Left renal cortex interstitium (tissue), 4 donors: ENCODE data around the gene DCLRE1A. TPM values are rescaled to one million over a fixed set of nuclear protein-coding genes. Genes with fewer than 3 reads are reported as not detected.

Experiments used
- DNase-seq, 4 donors: peaks; one replicate each; pipeline ENCODE4 v3.0.0-alpha.2; 2013; ENCODE audit warnings: low read depth in 4 of 4, low spot score in 2 of 4, missing footprints in 1 of 4
- polyA plus RNA-seq, 4 donors: library from polyadenylated mRNA; unstranded; fragments of 120-200 nt; gene quantifications; one replicate each; pipeline ENCODE4 v1.2.1, GENCODE V29; 2013; ENCODE audit not compliant: insufficient read length in 4 of 4

DCLRE1A gene
- 10 to 100 TPM; 12.5 to 15.8 (median 14.1) TPM for polyA plus RNA-seq

- DNase-seq = peak; percentile 80 to 97 (median 84)
Measured at GRCh38 chr10:113854013-113854760, at the start of gene DCLRE1A, which contains the start of gene NHLRC2. Gene DCLRE1A (minus strand): TSS chr10:113854082. CDS start chr10:113853182, 900 bp downstream. Gene NHLRC2 (plus strand): TSS chr10:113854661. CDS start chr10:113854873, 212 bp downstream.

DNA sequence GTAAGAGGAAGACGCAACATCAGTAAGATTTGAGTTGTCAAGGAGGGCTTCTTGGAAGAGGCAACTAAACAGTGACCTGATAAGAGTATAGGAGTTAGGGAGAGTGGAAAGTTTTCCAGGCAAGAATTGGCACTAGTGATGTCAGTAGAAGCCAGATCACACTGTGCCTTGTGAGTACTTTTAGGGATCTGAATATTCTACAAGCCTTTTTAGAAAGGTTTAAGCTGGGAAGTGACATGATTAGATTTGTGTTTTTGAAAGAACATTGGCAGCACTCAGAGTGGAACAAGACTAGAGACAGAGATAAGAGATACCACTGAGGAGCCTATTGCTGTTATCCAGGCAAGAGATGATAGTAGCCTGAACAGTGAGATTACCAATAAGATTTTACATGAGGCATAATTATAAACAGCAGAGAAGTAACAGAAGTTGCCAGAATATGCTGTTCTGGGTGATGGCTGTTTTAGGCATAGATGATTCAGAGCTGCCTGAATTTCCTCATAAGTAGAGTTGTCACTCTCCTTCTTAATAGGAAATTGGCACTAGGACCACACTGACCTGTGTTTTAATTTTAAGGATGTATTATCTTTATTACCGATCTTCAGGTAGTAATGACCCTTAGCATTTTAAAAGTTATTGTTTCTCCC is 46.2 kb upstream of the DCLRE1A start:
- DNase-seq = no peak

DNA sequence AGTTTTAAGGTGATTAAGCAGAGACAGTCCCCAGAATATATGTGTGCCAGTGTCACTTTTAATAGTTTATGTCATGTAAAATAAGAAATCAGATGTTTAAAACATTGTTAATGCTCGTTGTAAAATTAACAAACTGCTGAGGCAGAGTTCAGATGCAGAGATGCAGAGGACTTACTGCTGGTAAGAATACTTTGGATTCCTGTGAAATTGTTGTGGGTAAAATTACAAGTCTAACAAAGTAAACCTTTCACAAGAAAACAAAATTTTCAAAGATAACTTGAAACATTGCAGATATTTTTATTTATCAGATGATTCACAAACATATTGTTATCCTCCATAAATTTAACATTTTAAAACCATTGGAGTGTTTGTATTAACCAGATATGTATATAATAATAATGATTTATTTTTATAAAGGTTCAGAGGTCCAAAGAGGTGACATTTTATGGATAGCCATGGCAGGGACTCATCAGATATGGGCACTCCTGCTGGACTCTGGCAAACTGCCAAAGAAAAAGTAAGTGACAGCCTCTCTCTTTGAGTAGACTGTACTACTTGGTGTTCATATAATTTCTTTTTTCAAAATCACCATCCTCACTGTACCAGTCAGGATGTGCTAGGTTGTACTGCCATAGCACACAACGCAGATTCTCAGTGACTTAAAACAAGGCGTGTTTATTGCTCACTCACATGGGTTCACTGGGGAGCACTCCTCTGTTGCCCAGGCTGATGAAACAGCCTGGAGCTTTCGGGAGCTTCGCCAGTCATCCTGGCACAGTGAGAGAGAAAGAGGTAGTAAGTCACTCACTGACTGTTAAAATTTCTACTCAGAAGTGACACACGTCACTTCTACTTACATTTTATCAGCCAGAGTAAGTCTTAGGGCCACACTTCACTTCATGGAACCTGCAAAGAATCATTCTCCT is 44.1 kb upstream of the DCLRE1A start:
- DNase-seq = no peak

GRCh38 chr10:113895018-113895417 is 41.1 kb upstream of the DCLRE1A start:
- no peak for DNase-seq

DNA sequence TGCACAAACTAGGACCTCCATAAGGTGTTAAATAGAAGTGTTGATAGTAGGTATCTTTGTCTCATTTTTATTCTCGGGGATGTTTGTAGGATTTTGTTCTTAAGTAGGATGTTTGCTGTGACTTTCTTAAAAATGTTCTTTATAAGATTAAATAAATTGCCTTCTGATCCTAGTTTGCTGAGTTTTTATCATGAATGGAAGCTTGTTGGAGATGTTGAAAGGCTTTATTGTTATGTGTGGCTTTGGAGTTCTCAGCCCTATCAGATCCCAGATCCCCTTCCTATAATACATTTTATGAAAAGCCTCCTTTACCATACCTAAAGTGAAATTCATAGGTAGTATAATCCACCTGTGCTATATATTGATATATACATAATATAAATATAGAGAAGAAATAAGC is 40.7 kb upstream of the DCLRE1A start:
- DNase-seq = no peak

DNA sequence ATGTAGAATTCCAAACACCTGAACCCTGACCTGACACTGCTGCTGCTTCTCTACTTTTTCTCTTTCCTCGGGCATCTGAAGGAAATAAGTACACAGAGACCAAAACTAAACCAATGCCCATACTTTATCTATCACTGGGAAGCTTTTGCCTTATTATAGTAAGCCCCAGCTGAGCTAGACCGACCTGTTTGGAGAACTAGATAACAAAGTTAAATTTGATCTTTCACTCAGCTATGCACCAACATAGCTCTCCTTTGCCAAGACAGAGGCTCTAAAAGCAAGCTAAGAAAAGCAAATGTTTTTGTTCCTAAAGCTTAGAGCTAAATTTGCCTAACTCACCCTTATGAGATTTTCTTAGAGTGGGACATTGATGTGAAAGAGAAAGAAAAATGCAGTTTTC is 39.7 kb upstream of the DCLRE1A start:
- DNase-seq = no peak

DNA sequence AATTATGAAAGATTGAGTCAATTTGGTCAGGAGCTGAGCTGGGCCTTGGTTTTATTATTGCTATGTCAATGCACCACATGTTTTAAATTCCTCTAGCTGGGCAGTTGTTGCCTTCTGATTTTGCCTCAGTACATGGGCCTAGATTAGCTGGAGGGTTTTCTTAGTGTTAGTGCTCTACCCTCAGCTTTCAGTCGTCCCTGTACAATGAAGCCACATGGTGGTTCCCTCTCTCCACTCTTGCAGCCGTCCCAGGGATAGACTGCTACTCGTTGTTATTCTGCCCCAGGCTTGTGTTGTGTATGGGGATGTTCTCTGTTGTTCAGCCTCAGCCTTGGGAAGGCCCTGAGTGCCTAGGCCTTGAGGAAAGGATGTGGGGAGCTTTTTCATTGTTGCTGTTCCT is 37.6 kb upstream of the DCLRE1A start:
- DNase-seq = no peak

GRCh38 chr10:113890769-113891168 is 36.9 kb upstream of the DCLRE1A start:
- no peak for DNase-seq

- DNase-seq = no peak
Measured at GRCh38 chr10:113889911-113890310, 36.0 kb upstream of the DCLRE1A start.

DNA sequence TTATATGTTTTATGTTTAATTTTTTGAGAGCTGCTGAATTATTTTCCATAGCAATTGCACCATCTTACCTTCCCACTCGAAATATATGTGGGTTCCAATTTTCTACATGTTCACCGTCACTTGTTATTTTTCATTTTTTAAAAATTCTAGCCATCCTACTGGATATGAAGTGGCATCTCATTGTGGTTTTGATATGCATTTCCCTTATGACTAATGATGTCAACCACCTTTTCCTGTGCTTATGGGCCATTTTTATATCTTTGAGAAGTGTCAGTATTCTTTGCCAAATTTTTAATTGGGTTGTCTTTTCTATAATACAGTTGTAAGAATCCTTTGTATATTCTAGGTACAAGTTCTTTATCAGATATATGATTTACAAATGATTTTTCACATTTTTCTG is 28.4 kb upstream of the DCLRE1A start:
- no peak for DNase-seq

- DNase-seq = no peak
Measured at GRCh38 chr10:113880236-113880635, 26.4 kb upstream of the DCLRE1A start.

DNA sequence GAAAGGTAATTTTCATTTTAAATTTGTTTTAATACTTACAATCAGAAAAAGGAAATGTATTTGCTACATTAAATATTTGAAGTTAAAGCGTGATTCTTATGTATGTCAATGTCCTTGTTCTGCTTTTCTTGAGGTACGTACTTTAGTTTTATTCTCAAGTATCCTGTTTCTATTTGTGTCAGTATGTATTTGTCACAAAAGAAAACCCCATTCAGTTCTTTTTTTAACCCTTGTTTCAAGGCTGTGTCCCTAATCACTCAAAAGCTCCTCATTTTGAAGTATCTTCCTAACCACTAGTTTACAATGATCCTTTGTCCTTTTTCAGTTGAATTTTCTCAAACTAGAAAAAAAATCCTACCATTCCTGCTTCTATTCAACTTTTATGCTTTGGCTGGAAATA is 25.8 kb upstream of the DCLRE1A start:
- no peak for DNase-seq

DNA sequence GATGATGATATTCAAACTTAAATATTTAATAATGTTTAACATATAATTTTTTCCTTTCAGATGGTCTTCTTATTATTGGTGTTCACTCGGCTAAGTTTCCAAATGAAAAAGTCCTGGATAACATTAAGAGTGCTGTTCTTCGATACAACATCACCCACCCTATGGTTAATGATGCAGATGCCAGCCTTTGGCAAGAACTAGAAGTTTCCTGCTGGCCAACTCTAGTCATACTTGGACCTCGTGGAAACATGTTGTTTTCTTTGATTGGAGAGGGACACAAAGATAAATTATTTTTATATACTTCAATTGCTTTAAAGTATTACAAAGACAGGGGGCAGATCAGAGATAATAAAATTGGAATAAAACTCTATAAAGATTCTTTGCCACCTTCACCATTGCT is 22.6 kb upstream of the DCLRE1A start:
- DNase-seq = no peak

DNA sequence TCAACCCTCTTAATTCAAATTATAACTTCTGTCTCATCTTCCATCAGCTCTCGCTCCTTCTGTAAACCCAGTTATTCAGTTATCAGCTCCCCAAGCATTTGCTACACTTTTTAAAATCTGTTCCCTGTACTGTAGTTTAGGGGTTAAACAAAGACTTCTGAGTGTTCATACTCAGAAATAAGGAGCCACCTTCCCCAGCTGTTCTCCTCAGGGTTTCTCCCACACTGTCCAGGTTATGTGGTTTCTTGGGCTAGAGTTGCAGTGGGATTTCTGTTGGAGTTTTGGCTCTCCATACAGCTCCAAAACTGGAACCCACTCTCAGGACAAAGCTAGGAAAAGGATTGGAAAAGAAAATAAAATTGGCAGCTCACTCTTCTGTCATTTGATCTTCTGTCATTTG is 21.3 kb upstream of the DCLRE1A start:
- no peak for DNase-seq

DNA sequence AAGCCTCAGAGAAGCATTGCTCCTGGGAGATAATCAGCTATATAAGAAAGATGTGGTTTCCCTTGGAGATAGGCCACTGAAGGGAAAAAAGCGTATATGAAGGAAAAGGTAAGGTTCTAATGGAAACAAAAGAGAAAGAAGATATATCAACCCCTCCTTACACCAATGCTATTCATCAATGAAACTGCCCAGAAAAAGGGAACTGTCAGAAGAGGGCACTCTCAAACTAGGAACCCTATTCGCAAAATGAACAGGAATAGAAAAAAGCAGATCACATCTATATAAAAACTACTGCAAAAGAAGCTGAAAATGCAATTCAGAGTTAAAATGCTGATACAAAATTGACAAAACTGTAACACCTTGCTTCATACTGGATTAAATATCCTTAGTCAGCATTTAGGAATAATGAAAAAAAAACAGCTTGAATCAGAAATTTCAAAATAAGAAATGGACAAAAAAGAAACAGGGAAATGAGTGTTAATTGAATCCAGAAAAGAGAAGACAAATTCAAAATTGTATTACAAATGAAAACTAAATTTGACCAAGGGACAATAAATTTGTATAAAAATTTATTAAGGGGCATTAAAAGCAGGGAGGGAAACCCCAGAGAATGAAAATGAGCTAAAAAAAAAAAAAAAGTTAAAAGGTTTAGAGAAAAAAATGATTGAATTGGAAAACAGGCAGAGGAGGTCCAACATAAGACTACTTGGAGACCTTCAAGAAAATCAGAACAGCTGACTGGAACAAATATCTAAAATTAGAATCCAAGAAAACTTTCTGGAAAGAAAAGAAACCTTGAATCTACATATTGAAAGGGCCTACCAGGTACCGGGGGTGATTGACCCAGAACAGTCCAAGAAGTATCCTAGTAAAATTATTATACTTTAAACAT is 18.5 kb upstream of the DCLRE1A start:
- no peak for DNase-seq

- DNase-seq = no peak
Measured at GRCh38 chr10:113869789-113870188, 15.9 kb upstream of the DCLRE1A start.

DNA sequence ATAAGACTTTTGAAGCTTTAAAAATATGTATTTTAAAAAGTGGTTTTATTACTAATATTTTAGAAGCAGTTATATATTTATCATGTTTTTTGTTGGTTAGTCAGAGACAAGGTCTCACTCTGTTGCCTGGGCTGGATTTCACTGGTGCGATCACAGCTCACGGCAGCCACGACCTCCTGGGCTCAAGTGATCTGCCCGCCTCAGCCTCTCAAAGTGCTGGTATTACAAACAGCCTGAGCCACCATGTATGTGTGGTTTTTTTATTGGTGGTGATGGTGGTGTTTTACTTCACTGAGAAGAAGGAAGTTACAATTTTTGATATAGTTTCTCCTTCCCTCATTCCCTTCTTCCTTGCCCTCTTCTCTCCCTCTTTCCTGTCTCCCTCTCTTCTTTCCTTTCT is 14.0 kb upstream of the DCLRE1A start:
- DNase-seq = no peak

GRCh38 chr10:113866551-113867394 is 12.9 kb upstream of the DCLRE1A start:
- no peak for DNase-seq

- no peak for DNase-seq
Measured at GRCh38 chr10:113865901-113866300, 12.0 kb upstream of the DCLRE1A start.
